Upper lobe of right lung (tissue), 1 donor: ENCODE measurements around the gene MSH3. TPM values are rescaled to one million over a fixed set of nuclear protein-coding genes. Genes with fewer than 3 reads are reported as not detected.

Source experiments
- ATAC-seq: fragments of 200-7000 bp; cut with Tn5 transposase; one replicate; pipeline ENCODE4 v1.9.1; 2020; ENCODE audit warnings: mild to moderate bottlenecking, moderate library complexity
- DNase-seq: peaks from one replicate; pipeline ENCODE4 v3.0.0-alpha.2; 2020
- H3K27ac ChIP-seq: fragments of 200-600 bp; one replicate; pipeline ENCODE4 v1.8.0; 2022
- H3K27me3 ChIP-seq: fragments of 200-600 bp; one replicate; pipeline ENCODE4 v1.8.0; 2022; ENCODE audit warnings: mild to moderate bottlenecking
- H3K36me3 ChIP-seq: fragments of 200-600 bp; one replicate; pipeline ENCODE4 v1.8.0; 2022
- H3K4me1 ChIP-seq: fragments of 200-600 bp; one replicate; pipeline ENCODE4 v1.8.0; 2022
- H3K4me3 ChIP-seq: fragments of 200-600 bp; one replicate; pipeline ENCODE4 v1.8.0; 2022; ENCODE audit warnings: mild to moderate bottlenecking
- H3K9me3 ChIP-seq: fragments of 200-600 bp; one replicate; pipeline ENCODE4 v1.8.0; 2022
- CTCF ChIP-seq: fragments of 200-600 bp; IDR thresholded peaks from one replicate; pipeline ENCODE4 v1.8.0; 2022; ENCODE audit warnings: antibody characterized with exemption
- intact Hi-C: fragments of 100-400 bp; cut with DNase I; formaldehyde crosslinking; loops from one replicate; pipeline ENCODE4 v1.11.0; 2022
- total RNA-seq: library from RNA; stranded (reverse); fragmentation: NEBNext Ultra II Directional; extraction: Animal tissue kit (Norgen Biotek cat#: 25700); gene quantifications from one replicate; pipeline ENCODE4 v1.2.1, GENCODE V29; 2021
- donor health status: DM: no; HTN: yes; CAD: no; lungs with severe emphysema.

MSH3 gene
- total RNA-seq, 1 donor from 2014 or later: 13.7 TPM

DNA sequence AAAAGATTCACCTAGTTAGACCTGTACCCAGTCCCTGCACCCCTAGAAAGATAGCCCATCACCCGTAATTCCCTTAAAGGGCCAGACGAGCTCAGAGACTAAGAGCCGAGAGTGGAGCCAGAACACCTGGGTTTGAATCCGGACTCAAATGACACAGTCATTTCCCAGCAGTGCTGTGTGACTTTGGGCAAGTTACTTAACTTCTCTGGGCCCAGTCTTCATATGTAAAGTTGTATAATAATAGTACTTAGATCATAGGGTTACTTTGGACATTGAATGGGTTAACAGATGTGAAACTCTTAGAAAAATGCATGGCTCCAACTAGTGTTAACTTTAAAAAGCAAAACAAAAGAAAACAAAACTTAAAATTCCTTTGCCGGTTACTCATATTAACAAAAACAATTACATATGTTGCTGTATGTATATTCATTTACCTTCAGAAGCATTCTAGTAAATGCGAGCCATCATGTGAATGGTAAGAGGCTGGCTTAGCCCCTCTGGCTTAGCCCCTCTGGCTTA is 265.3 kb downstream of the MSH3 start:
- no peaks in the 10 kb centered on the region for H3K9me3 ChIP-seq
- ATAC-seq (no peak), DNase-seq (no peak)
- H3K36me3 ChIP-seq: no peaks in the 10 kb centered on the region
- no peaks in the 10 kb centered on the region for H3K4me1 ChIP-seq
- no peak overlapping the region for H3K27ac ChIP-seq
- H3K27me3 ChIP-seq: no peaks in the 10 kb centered on the region
- intact Hi-C loops: no loop called here
- TF ChIP-seq CTCF: no peak
- no peak overlapping the region for H3K4me3 ChIP-seq

DNA sequence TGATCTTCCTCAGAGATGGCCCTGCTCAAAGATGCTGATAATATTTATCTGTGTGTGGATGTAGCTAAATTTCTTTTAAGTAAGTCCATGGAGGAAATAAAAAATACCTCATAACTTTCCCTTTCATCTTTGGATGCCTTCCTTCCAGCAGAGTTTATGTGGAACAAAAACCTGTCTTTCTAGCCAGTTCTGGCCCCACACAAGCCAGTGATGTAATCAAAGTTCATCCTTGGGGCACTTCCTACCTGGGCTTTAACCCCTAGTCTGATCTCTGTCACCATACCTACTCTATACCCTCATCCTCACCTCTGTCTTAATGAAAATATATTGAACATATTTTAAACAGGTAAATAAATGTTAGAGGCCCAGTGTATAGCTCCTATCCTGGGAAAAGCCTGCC is 265.9 kb downstream of the MSH3 start:
- Histone ChIP-seq H3K27ac (no peak overlapping the region), H3K27me3 (no peaks in the 10 kb centered on the region), H3K36me3 (no peaks in the 10 kb centered on the region), H3K4me3 (no peak overlapping the region), H3K9me3 (no peaks in the 10 kb centered on the region), H3K4me1 (no peaks in the 10 kb centered on the region)
- TF ChIP-seq CTCF: no peak
- ATAC-seq (no peak), DNase-seq (no peak)
- intact Hi-C loops: no loop called here

DNA sequence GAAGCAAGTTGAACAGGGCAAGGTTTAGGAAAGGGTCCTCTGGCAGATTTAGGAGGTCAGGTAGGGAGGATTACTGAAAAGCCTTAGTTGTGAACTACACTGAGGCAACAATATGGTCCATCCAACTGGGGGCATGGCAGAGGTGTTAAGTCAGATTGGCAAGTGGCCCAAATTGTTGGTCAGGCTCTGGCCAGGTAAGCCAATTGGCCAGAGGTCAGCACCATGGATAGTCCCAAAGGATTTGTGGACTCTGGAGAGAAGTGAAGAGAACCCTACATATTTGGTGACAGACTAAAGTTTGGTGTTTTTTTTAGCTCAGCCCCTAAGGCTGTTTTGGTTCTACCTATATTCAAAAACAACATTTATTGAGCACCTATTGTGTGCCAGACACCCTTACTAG is 266.6 kb downstream of the MSH3 start:
- no peaks in the 10 kb centered on the region for H3K9me3 ChIP-seq
- ATAC-seq (no peak), DNase-seq (no peak)
- no peaks in the 10 kb centered on the region for H3K4me1 ChIP-seq
- TF ChIP-seq CTCF: no peak
- intact Hi-C loops: no loop called here
- no peaks in the 10 kb centered on the region for H3K36me3 ChIP-seq
- H3K27ac ChIP-seq: no peak overlapping the region
- H3K27me3 ChIP-seq: no peaks in the 10 kb centered on the region
- H3K4me3 ChIP-seq: no peak overlapping the region

DNA sequence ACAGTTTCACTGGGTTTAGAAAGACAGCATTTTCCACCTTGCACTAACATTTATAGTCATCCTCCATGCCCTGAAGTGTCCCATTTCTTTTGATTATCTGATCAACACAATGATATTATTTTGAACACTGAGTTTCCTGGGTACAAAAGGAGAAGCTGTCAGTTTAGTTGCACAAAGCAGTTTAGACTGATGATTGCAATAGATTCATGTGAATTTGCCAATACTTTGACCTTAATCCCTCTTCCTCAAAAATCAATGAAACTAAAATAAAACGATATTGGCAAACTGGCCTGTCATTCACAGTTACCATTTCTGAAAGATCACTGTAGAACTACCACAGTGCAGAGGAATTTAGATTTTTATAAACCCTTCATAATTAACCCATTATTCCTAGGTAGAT is 271.5 kb downstream of the MSH3 start:
- DNase-seq (no peak), ATAC-seq (no peak)
- Histone ChIP-seq H3K9me3 (no peaks in the 10 kb centered on the region), H3K36me3 (no peaks in the 10 kb centered on the region), H3K4me3 (no peak overlapping the region), H3K27me3 (no peaks in the 10 kb centered on the region), H3K27ac (no peak overlapping the region), H3K4me1 (no peaks in the 10 kb centered on the region)
- TF ChIP-seq CTCF: no peak
- intact Hi-C loops: no loop called here

Other genes starting within 250 kb of the MSH3 start
- 60.6 TPM for gene ZFYVE16, start 246.6 kb upstream of the MSH3 start, total RNA-seq
- gene FAM151B, start 166.6 kb upstream of the MSH3 start, total RNA-seq: 3.4 TPM
- gene ANKRD34B, start 84.4 kb upstream of the MSH3 start, total RNA-seq: 0.35 TPM
- 9.0 TPM for gene DHFR, start 331 bp downstream of the MSH3 start, total RNA-seq